ENCODE measurements around the gene GSTM3. TPM values are rescaled to one million over a fixed set of nuclear protein-coding genes. Genes with fewer than 3 reads are reported as not detected.

Gene GSTM3
- total and polyA plus RNA-seq, 8 donors = 32.2 to 350 (median 113) TPM

GRCh38 chr1:109782514-109782913 is 41.7 kb upstream of the GSTM3 start:
- Histone ChIP-seq H3K27ac (peak overlapping the region in 4 of 5 donors; percentile 41 to 77 (median 66)), H3K9me3 (no peaks in the 10 kb centered on the region), H3K4me3 (no peak overlapping the region), H3K36me3 (no peaks in the 10 kb centered on the region), H3K4me1 (peaks cover 24 to 54% (median 43%) of the 10 kb centered on the region in 4 donors), H3K27me3 (no peaks in the 10 kb centered on the region)
- DNase-seq = peak in 1 of 2 donors; percentile 65
- no peak for TF ChIP-seq POLR2AphosphoS5 (IDR thresholded peaks at IDR 0.05)
- TF ChIP-seq POLR2A (IDR thresholded peaks at IDR 0.05) = no peak
- TF ChIP-seq CTCF (IDR thresholded peaks at IDR 0.05) = no peak
- no peak for TF ChIP-seq EP300 (IDR thresholded peaks at IDR 0.05)
- 46 to 78% (median 52%) methylated on average over 1 of the region's 1 CpG for WGBS, 5 donors
- intact Hi-C loops (cut with DNase I; ENCODE audit: low total_unique reads) = no loop called here

GRCh38 chr1:109781806-109782205 is 41.0 kb upstream of the GSTM3 start:
- intact Hi-C loops (cut with DNase I; ENCODE audit: low total_unique reads) = no loop called here
- H3K27ac ChIP-seq = peak overlapping the region in 2 of 5 donors; percentile 68 to 77
- peaks cover 24 to 56% (median 44%) of the 10 kb centered on the region in 4 donors for H3K4me1 ChIP-seq
- 61 to 79% (median 74%) methylated on average over 2 of the region's 2 CpGs for whole genome bisulfite sequencing, 5 donors
- no peaks in the 10 kb centered on the region for H3K9me3 ChIP-seq
- DNase-seq = no peak
- no peak overlapping the region for H3K4me3 ChIP-seq
- TF ChIP-seq EP300 (IDR thresholded peaks at IDR 0.05) = no peak
- TF ChIP-seq POLR2AphosphoS5 (IDR thresholded peaks at IDR 0.05) = no peak
- TF ChIP-seq POLR2A (IDR thresholded peaks at IDR 0.05) = no peak
- TF ChIP-seq CTCF (IDR thresholded peaks at IDR 0.05) = no peak
- H3K36me3 ChIP-seq = no peaks in the 10 kb centered on the region
- H3K27me3 ChIP-seq = no peaks in the 10 kb centered on the region

- H3K27me3 ChIP-seq = no peaks in the 10 kb centered on the region
- H3K36me3 ChIP-seq = no peaks in the 10 kb centered on the region
- no peak overlapping the region for H3K27ac ChIP-seq
- no peak overlapping the region for H3K4me3 ChIP-seq
- TF ChIP-seq POLR2A (IDR thresholded peaks at IDR 0.05) = no peak
- no peak for TF ChIP-seq EP300 (IDR thresholded peaks at IDR 0.05)
- TF ChIP-seq POLR2AphosphoS5 (IDR thresholded peaks at IDR 0.05) = no peak
- no peak for TF ChIP-seq CTCF (IDR thresholded peaks at IDR 0.05)
- WGBS, 5 donors = 95 to 100% (median 100%) methylated on average over 1 of the region's 1 CpG
- H3K9me3 ChIP-seq = no peaks in the 10 kb centered on the region
- peaks cover 20 to 52% (median 38%) of the 10 kb centered on the region in 4 donors for H3K4me1 ChIP-seq
- intact Hi-C loops (cut with DNase I; ENCODE audit: low total_unique reads) = no loop called here
- DNase-seq = no peak
These were observed 40.1 kb upstream of the GSTM3 start for GRCh38 chr1:109780982-109781381.

- Histone ChIP-seq H3K9me3 (no peaks in the 10 kb centered on the region), H3K4me3 (no peak overlapping the region), H3K36me3 (no peaks in the 10 kb centered on the region), H3K27ac (no peak overlapping the region), H3K27me3 (no peaks in the 10 kb centered on the region), H3K4me1 (peaks cover 12 to 28% (median 23%) of the 10 kb centered on the region in 4 donors)
- intact Hi-C loops (cut with DNase I; ENCODE audit: low total_unique reads) = loop anchor here (2.0 to 10.0 kb wide), 2 partner anchors 207 to 233 kb away; partner anchors contain the start of genes AHCYL1 and GNAI3
- DNase-seq = peak in 1 of 2 donors; percentile 24
- WGBS, 5 donors = 89 to 95% (median 92%) methylated on average over 9 of the region's 9 CpGs
- no peak for TF ChIP-seq CTCF (IDR thresholded peaks at IDR 0.05)
- TF ChIP-seq EP300 (IDR thresholded peaks at IDR 0.05) = no peak
- TF ChIP-seq POLR2A (IDR thresholded peaks at IDR 0.05) = no peak
- no peak for TF ChIP-seq POLR2AphosphoS5 (IDR thresholded peaks at IDR 0.05)
These were observed 37.3 kb upstream of the GSTM3 start for GRCh38 chr1:109777980-109778625.

All from stomach (tissue), 9 donors.